H1 (cell line): ENCODE data around the gene NAV3. TPM values are rescaled to one million over a fixed set of nuclear protein-coding genes. Genes with fewer than 3 reads are reported as not detected.

Experiments used
- CTCF ChIA-PET: fragments of 300-600 bp; sonication (Branson Sonifier 250); formaldehyde crosslinking; loops from one replicate; lab custom pipeline; 2021; ENCODE audit not compliant: partially characterized antibody; lab: Charles Lee
- POLR2A ChIA-PET: fragments of 300-600 bp; sonication (Branson Sonifier 250); formaldehyde crosslinking; loops from one replicate; lab custom pipeline; 2021; ENCODE audit warnings: inconsistent platforms; ENCODE audit not compliant: partially characterized antibody; lab: Charles Lee
- DNase-seq, 2 experiments: peaks; one replicate each; pipeline versions ENCODE4 v3.0.0 to v3.0.0-alpha.2; 2010 to 2022; ENCODE audit warnings: low spot score in 2 of 2, low read depth in 1 of 2, mixed read lengths in 1 of 2
- FAIRE-seq: peaks from 2 replicates; lab custom pipeline; 2011; peaks lifted over from hg19 to GRCh38; lab: Jason Lieb, UNC
- H2AFZ ChIP-seq: 2 replicates; pipeline ENCODE4 v1.8.1; 2012; ENCODE audit warnings: low read length, inconsistent platforms
- H2AK5ac ChIP-seq: 2 replicates; pipeline ENCODE4 v1.6.1; 2013; ENCODE audit warnings: low read depth, low read length
- H2BK120ac ChIP-seq: replicated peaks from 2 replicates; pipeline ENCODE3; 2013; ENCODE audit warnings: low read depth, low read length, inconsistent platforms
- H2BK12ac ChIP-seq: 2 replicates; pipeline ENCODE4 v1.6.1; 2013; ENCODE audit warnings: low read depth, low read length
- H2BK15ac ChIP-seq: 2 replicates; pipeline ENCODE4 v1.6.1; 2013; ENCODE audit warnings: low read length
- H2BK20ac ChIP-seq: 2 replicates; pipeline ENCODE4 v1.6.1; 2013; ENCODE audit warnings: low read length
- H2BK5ac ChIP-seq: 2 replicates; pipeline ENCODE4 v1.6.1; 2013; ENCODE audit warnings: low read depth, low read length
- H3K14ac ChIP-seq: 2 replicates; pipeline ENCODE4 v1.6.1; 2013; ENCODE audit warnings: inconsistent platforms; ENCODE audit not compliant: insufficient read length
- H3K18ac ChIP-seq: 2 replicates; pipeline ENCODE4 v1.6.1; 2013; ENCODE audit warnings: low read length; ENCODE audit errors: extremely low read depth
- H3K23ac ChIP-seq: 2 replicates; pipeline ENCODE4 v1.6.1; 2013; ENCODE audit warnings: inconsistent platforms; ENCODE audit not compliant: insufficient read length
- H3K23me2 ChIP-seq: 2 replicates; pipeline ENCODE4 v1.6.1; 2013; ENCODE audit warnings: low read depth, low read length
- H3K27ac ChIP-seq: 2 replicates; pipeline ENCODE4 v1.6.1; 2011; ENCODE audit warnings: low read depth, low read length, inconsistent platforms
- H3K27me3 ChIP-seq, 4 experiments: replicated peaks in 1 of 4; 1 replicate in 1 of 4; 2 replicates in 3 of 4; pipeline versions ENCODE4 v1.6.1 to v1.8.1; 2011 to 2013; ENCODE audit warnings: low read length in 3 of 4, mild to moderate bottlenecking in 3 of 4, inconsistent platforms in 2 of 4, mixed read lengths in 2 of 4, moderate library complexity in 1 of 4; ENCODE audit not compliant: control insufficient read depth in 3 of 4, insufficient read depth in 3 of 4; ENCODE audit errors: extremely low read depth in 1 of 4
- H3K36me3 ChIP-seq, 4 experiments: 2 replicates each; pipeline versions ENCODE4 v1.6.1 to v1.8.1; 2011 to 2013; ENCODE audit warnings: mild to moderate bottlenecking in 4 of 4, low read length in 3 of 4, moderate library complexity in 2 of 4, control low read depth in 1 of 4, inconsistent platforms in 1 of 4; ENCODE audit not compliant: insufficient read depth in 4 of 4, control insufficient read depth in 2 of 4
- H3K4ac ChIP-seq: replicated peaks from 2 replicates; pipeline ENCODE3; 2013; ENCODE audit warnings: low read length, low read depth, mixed read lengths, inconsistent platforms; ENCODE audit not compliant: insufficient read length
- H3K4me1 ChIP-seq, 4 experiments: replicated peaks in 1 of 4; 1 replicate in 1 of 4; 2 replicates in 3 of 4; pipeline versions ENCODE4 v1.6.1 to v1.8.1; 2011 to 2013; ENCODE audit warnings: low read length in 3 of 4, inconsistent platforms in 2 of 4, mixed read lengths in 1 of 4; ENCODE audit not compliant: insufficient read depth in 4 of 4, control insufficient read depth in 3 of 4
- H3K4me2 ChIP-seq, 2 experiments: 2 replicates each; pipeline versions ENCODE4 v1.6.1 to v1.8.1; 2011 to 2013; ENCODE audit warnings: low read depth in 2 of 2, low read length in 2 of 2, control low read depth in 1 of 2, inconsistent platforms in 1 of 2, mild to moderate bottlenecking in 1 of 2; ENCODE audit not compliant: insufficient read depth in 1 of 2
- H3K4me3 ChIP-seq, 4 experiments: fragments of 200-600, 300-600 bp in 1 of 4; sonication (generic), shearing (Covaris generic), sonication (Bioruptor Twin) in 1 of 4; 2 replicates each; pipeline versions ENCODE4 v1.5.1 to v1.8.1; 2011 to 2016; ENCODE audit warnings: low read length in 4 of 4, low read depth in 3 of 4, control low read depth in 2 of 4, inconsistent platforms in 2 of 4, mild to moderate bottlenecking in 2 of 4, mixed read lengths in 1 of 4, moderate library complexity in 1 of 4; ENCODE audit not compliant: insufficient read depth in 2 of 4; ENCODE audit errors: extremely low read depth in 1 of 4
- H3K56ac ChIP-seq: replicated peaks from 2 replicates; pipeline ENCODE3; 2013; ENCODE audit warnings: low read depth, mild to moderate bottlenecking, mixed read lengths, low read length, inconsistent platforms; ENCODE audit not compliant: insufficient read length
- H3K79me1 ChIP-seq: 2 replicates; pipeline ENCODE4 v1.6.1; 2013; ENCODE audit warnings: low read depth, low read length, control low read depth
- H3K79me2 ChIP-seq, 2 experiments: 2 replicates each; pipeline versions ENCODE4 v1.6.1 to v1.8.1; 2012 to 2013; ENCODE audit warnings: low read length in 2 of 2, mild to moderate bottlenecking in 2 of 2, inconsistent platforms in 1 of 2; ENCODE audit not compliant: insufficient read depth in 2 of 2, control insufficient read depth in 1 of 2
- H3K9ac ChIP-seq, 4 experiments: replicated peaks in 1 of 4; 1 replicate in 1 of 4; 2 replicates in 3 of 4; pipeline versions ENCODE4 v1.6.1 to v1.8.1; 2011 to 2013; ENCODE audit warnings: low read depth in 3 of 4, low read length in 3 of 4, control low read depth in 2 of 4, mild to moderate bottlenecking in 2 of 4, moderate library complexity in 2 of 4, inconsistent platforms in 1 of 4; ENCODE audit errors: extremely low read depth in 1 of 4
- H3K9me3 ChIP-seq, 2 experiments: 2 replicates each; pipeline versions ENCODE4 v1.6.1 to v1.8.1; 2012 to 2013; ENCODE audit warnings: mild to moderate bottlenecking in 2 of 2, moderate library complexity in 2 of 2, control low read depth in 1 of 2, inconsistent platforms in 1 of 2, low read depth in 1 of 2, low read length in 1 of 2, mixed read lengths in 1 of 2; ENCODE audit not compliant: insufficient read depth in 2 of 2
- H4K20me1 ChIP-seq, 2 experiments: replicated peaks in 1 of 2; 2 replicates each; pipeline versions ENCODE3 to v1.8.1; 2011 to 2013; ENCODE audit warnings: inconsistent platforms in 2 of 2, low read length in 2 of 2, mild to moderate bottlenecking in 1 of 2; ENCODE audit not compliant: insufficient read depth in 2 of 2, control insufficient read depth in 1 of 2
- H4K5ac ChIP-seq: 2 replicates; pipeline ENCODE4 v1.6.1; 2013; ENCODE audit warnings: low read length, low read depth, mixed read lengths, inconsistent platforms; ENCODE audit not compliant: insufficient read length
- H4K8ac ChIP-seq: 2 replicates; pipeline ENCODE4 v1.8.0; 2013; ENCODE audit warnings: mild to moderate bottlenecking, moderate library complexity, low read length, inconsistent platforms; ENCODE audit not compliant: insufficient read depth; ENCODE audit errors: extremely low read depth
- H4K91ac ChIP-seq: replicated peaks from 2 replicates; pipeline ENCODE3; 2013; ENCODE audit warnings: low read length, mixed read lengths, inconsistent platforms; ENCODE audit not compliant: insufficient read length
- TBP ChIP-seq: IDR thresholded peaks from 2 replicates; pipeline ENCODE4 v1.6.1; 2011; ENCODE audit warnings: low read depth, low read length, improper control_type of control experiment
- WGBS, 2 experiments: shearing (Covaris generic) in 1 of 2; methylation state at CpG; one replicate each; pipeline versions ENCODE4 v1.1.6 to v1.1.7; 2013 to 2015; ENCODE audit warnings: low lambda C conversion rate in 2 of 2, mixed read lengths in 2 of 2, inconsistent platforms in 1 of 2, low coverage in 1 of 2, missing lambda C conversion rate in 1 of 2; ENCODE audit not compliant: insufficient replicate concordance in 2 of 2, insufficient coverage in 1 of 2, insufficient read length in 1 of 2; ENCODE audit errors: extremely low coverage in 1 of 2, missing lambda C conversion rate in 1 of 2; 5-methylcytosine and 5-hydroxymethylcytosine counted together
- long read RNA-seq, 2 experiments: library from RNA in 1 of 2; library from capped mRNA in 1 of 2; stranded (forward); transcript quantifications; one replicate each; pipeline ENCODE4 v2.0.0, GENCODE V29; 2021; ENCODE audit warnings: inconsistent platforms in 1 of 2
- polyA minus RNA-seq, 3 experiments: library from RNA; depleted of rRNA, polyadenylated mRNA; stranded (reverse); fragments of >200 nt; gene quantifications; 1 replicate in 2 of 3; 2 replicates in 1 of 3; pipeline ENCODE4 v1.2.3, GENCODE V29; 2011
- polyA plus RNA-seq, 7 experiments: library from polyadenylated mRNA; depleted of rRNA in 3 of 7; stranded (reverse) in 5 of 7; unstranded in 2 of 7; fragments of >200 nt in 5 of 7; fragments of 200-250 nt in 2 of 7; gene quantifications; 1 replicate in 5 of 7; 2 replicates in 1 of 7; 4 replicates in 1 of 7; pipeline versions ENCODE4 v1.2.1 to v1.2.3, GENCODE V29; 2011 to 2013; ENCODE audit warnings: missing spikeins in 2 of 7, mixed read lengths in 2 of 7
- total RNA-seq: library from RNA; stranded (reverse); fragmentation: NEBNext Ultra II Directional; extraction: Animal tissue kit (Norgen Biotek cat#: 25700); gene quantifications from 2 replicates; pipeline ENCODE4 v1.2.1, GENCODE V29; 2021
- TF ChIP-seq, protein P1 (sequence below): IDR thresholded peaks from 2 replicates; pipeline ENCODE4 v1.6.1; 2012; ENCODE audit warnings: low read length, inconsistent platforms

NAV3 gene, protein sequence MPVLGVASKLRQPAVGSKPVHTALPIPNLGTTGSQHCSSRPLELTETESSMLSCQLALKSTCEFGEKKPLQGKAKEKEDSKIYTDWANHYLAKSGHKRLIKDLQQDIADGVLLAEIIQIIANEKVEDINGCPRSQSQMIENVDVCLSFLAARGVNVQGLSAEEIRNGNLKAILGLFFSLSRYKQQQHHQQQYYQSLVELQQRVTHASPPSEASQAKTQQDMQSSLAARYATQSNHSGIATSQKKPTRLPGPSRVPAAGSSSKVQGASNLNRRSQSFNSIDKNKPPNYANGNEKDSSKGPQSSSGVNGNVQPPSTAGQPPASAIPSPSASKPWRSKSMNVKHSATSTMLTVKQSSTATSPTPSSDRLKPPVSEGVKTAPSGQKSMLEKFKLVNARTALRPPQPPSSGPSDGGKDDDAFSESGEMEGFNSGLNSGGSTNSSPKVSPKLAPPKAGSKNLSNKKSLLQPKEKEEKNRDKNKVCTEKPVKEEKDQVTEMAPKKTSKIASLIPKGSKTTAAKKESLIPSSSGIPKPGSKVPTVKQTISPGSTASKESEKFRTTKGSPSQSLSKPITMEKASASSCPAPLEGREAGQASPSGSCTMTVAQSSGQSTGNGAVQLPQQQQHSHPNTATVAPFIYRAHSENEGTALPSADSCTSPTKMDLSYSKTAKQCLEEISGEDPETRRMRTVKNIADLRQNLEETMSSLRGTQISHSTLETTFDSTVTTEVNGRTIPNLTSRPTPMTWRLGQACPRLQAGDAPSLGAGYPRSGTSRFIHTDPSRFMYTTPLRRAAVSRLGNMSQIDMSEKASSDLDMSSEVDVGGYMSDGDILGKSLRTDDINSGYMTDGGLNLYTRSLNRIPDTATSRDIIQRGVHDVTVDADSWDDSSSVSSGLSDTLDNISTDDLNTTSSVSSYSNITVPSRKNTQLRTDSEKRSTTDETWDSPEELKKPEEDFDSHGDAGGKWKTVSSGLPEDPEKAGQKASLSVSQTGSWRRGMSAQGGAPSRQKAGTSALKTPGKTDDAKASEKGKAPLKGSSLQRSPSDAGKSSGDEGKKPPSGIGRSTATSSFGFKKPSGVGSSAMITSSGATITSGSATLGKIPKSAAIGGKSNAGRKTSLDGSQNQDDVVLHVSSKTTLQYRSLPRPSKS (N-terminal part only)
- total RNA-seq: 5.0 and 5.7 TPM in 2 replicates
- 0.41 and 0.47 TPM in 2 replicates for polyA plus RNA-seq (2011; rRNA removed)
- polyA plus RNA-seq (2011; cell fraction: cytosol; rRNA removed): 0.52 TPM
- polyA plus RNA-seq (2011; cell fraction: nucleus; rRNA removed): 0.67 TPM
- 0.58 to 1.5 TPM (median 0.71 TPM) in 4 replicates for polyA plus RNA-seq (2012, experiment 1 of 2)
- polyA plus RNA-seq (2012, experiment 2 of 2): 0.03 TPM
- 3.8 TPM for polyA plus RNA-seq (2013, experiment 1 of 2)
- polyA plus RNA-seq (2013, experiment 2 of 2): 3.3 TPM
- polyA minus RNA-seq (2011; rRNA and poly(A)+ RNA removed): 1.7 and 7.4 TPM in 2 replicates
- 0.66 TPM for polyA minus RNA-seq (2011; cell fraction: cytosol; rRNA and poly(A)+ RNA removed)
- 6.6 TPM for polyA minus RNA-seq (2011; cell fraction: nucleus; rRNA and poly(A)+ RNA removed)
- long read RNA-seq, experiment 1, partial matches to known transcripts: 1 of 2 reads
- long read RNA-seq, experiment 1, other reads (novel, unspliced or antisense): 1 of 2 reads
- long read RNA-seq, experiment 2, partial matches to known transcripts: 0 of 1 reads
- long read RNA-seq, experiment 2, other reads (novel, unspliced or antisense): 1 of 1 reads

DNA sequence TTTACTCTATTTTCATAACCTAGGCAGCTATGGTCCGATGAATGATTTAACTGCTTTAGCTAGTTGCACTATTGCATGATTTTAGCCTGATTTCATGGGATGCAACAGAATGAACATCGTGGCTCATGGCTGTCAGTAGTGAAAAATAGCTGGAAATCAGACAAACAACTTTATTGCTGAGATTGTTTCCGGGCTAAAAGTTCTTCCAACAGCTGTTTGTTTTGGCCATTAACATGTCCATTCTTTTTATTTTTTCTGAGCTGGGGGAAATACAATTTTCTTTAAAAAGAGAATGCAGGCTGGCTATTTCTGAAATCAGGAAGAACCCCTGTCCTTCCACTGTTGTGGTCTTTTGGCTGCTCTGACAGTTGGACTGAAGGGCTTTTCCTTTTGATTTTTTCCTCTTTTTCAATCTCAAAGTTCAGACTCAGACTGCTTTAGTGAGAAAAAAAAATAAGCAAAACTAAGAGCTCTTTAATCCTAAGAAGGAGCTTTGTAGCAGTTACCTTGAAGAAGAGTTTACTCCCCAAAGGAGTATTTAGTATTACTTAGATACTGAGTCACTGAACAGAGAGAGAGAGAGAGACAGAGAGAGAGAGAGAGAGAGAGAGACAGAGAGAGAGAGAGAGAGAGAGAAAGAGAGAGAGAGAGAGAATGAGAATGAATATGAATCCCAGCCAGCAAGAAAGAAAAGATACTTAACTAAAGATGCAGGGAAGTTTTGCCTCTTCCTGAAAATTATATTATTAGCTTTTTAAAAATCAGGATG, at the start of gene NAV3:
TSS of gene NAV3 (plus strand) at position 312 of the 769 bp plus-strand sequence. CDS start 568 bp downstream, outside the sequence.
- H3K79me2 ChIP-seq: no peaks in the 10 kb centered on the region
- H3K18ac ChIP-seq: no peak within 1 kb of the TSS
- H2BK5ac ChIP-seq: no peak within 1 kb of the TSS
- no peak within 1 kb of the TSS for H3K4me3 ChIP-seq
- H3K23ac ChIP-seq: no peak within 1 kb of the TSS
- H2BK15ac ChIP-seq: no peak within 1 kb of the TSS
- H4K5ac ChIP-seq: no peak within 1 kb of the TSS
- H4K8ac ChIP-seq: no peak within 1 kb of the TSS
- H3K56ac ChIP-seq: no peak within 1 kb of the TSS
- no peak within 1 kb of the TSS for H3K4me2 ChIP-seq
- H3K27ac ChIP-seq: no peak within 1 kb of the TSS
- H3K4me1 ChIP-seq: no peaks in the 10 kb centered on the region
- 89% methylated on average over 3 of the region's 3 CpGs; no CpG with 5 or more reads in 1 of the 2 experiments for WGBS, 2 experiments
- H3K27me3 ChIP-seq: no peaks in the 10 kb centered on the region
- H4K20me1 ChIP-seq: no peaks in the 10 kb centered on the region
- H3K36me3 ChIP-seq: no peaks in the 10 kb centered on the region
- no peaks in the 10 kb centered on the region for H3K79me1 ChIP-seq
- H3K9me3 ChIP-seq: no peaks in the 10 kb centered on the region
- no peak within 1 kb of the TSS for H2AK5ac ChIP-seq
- no peak within 1 kb of the TSS for H2BK12ac ChIP-seq
- POLR2A ChIA-PET: interaction anchor here (0.7 to 1.0 kb wide), 2 partner anchors 9 to 13 kb away, joined by 3 read pairs; no protein-coding TSS in a partner anchor
- H3K14ac ChIP-seq: no peak within 1 kb of the TSS
- H3K23me2 ChIP-seq: no peaks in the 10 kb centered on the region
- no peak within 1 kb of the TSS for H2AFZ ChIP-seq
- no peak within 1 kb of the TSS for H3K9ac ChIP-seq
- no peak within 1 kb of the TSS for H3K4ac ChIP-seq
- no peak for DNase-seq
- H4K91ac ChIP-seq: no peak within 1 kb of the TSS
- H2BK20ac ChIP-seq: no peak within 1 kb of the TSS
- H2BK120ac ChIP-seq: no peak within 1 kb of the TSS
- FAIRE-seq: no peak
- CTCF ChIA-PET: interaction anchor here (0.7 to 2.3 kb wide), 4 partner anchors 11 to 143 kb away, joined by 3 to 6 read pairs (median 3); no protein-coding TSS in a partner anchor
- TF ChIP-seq TBP: no peak
- TF ChIP-seq, protein P1, sequence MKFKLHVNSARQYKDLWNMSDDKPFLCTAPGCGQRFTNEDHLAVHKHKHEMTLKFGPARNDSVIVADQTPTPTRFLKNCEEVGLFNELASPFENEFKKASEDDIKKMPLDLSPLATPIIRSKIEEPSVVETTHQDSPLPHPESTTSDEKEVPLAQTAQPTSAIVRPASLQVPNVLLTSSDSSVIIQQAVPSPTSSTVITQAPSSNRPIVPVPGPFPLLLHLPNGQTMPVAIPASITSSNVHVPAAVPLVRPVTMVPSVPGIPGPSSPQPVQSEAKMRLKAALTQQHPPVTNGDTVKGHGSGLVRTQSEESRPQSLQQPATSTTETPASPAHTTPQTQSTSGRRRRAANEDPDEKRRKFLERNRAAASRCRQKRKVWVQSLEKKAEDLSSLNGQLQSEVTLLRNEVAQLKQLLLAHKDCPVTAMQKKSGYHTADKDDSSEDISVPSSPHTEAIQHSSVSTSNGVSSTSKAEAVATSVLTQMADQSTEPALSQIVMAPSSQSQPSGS: no peak
